Activated T-cell treated with anti-CD3 and anti-CD28 coated beads for 24 hours (primary cell): ENCODE results near the gene DDTL.

Experiments
- DNase-seq: peaks from one replicate; pipeline ENCODE4 v3.0.0-alpha.2; 2020; ENCODE audit warnings: low read depth

Gene DDTL

GRCh38 chr22:24006207-24006913 is 39.7 kb downstream of the DDTL start:
- no peak for DNase-seq

GRCh38 chr22:24006914-24007214 is 40.2 kb downstream of the DDTL start:
- no peak for DNase-seq

- no peak for DNase-seq
Measured at GRCh38 chr22:24007253-24008021, 40.7 kb downstream of the DDTL start.

- no peak for DNase-seq
Measured at GRCh38 chr22:24008022-24008283, 41.3 kb downstream of the DDTL start.

- DNase-seq: no peak
Measured at GRCh38 chr22:24008381-24009226, 41.9 kb downstream of the DDTL start.

GRCh38 chr22:24009227-24010017 is 42.7 kb downstream of the DDTL start:
- no peak for DNase-seq

GRCh38 chr22:24010018-24010391 is 43.3 kb downstream of the DDTL start:
- DNase-seq: no peak

GRCh38 chr22:24011735-24012068 is 45.0 kb downstream of the DDTL start:
- DNase-seq: no peak

GRCh38 chr22:24016156-24016555 is 49.5 kb downstream of the DDTL start:
- DNase-seq: no peak

GRCh38 chr22:24021304-24021703 is 54.6 kb downstream of the DDTL start:
- DNase-seq: no peak
